WTC11 (cell line): ENCODE data around the gene CAVIN1. TPM values are rescaled to one million over a fixed set of nuclear protein-coding genes. Genes with fewer than 3 reads are reported as not detected.
"Not testable (repeated sequence)": the region's sequence is repeated elsewhere in the genome, so short reads cannot be mapped to it uniquely, and the experiment has no call there.

Experiments used
- ATAC-seq: fragments of 200-7000 bp; cut with Tn5 transposase; 2 replicates; pipeline ENCODE4 v1.10.0; 2021; ENCODE audit warnings: mild to moderate bottlenecking, moderate library complexity
- CTCF ChIA-PET: fragments of 300-600 bp; sonication (Branson Sonifier 250); formaldehyde crosslinking; loops from one replicate; lab custom pipeline; 2021; ENCODE audit warnings: antibody characterized with exemption; lab: Charles Lee
- POLR2A ChIA-PET: fragments of 350-600 bp; sonication (Branson Sonifier 250); formaldehyde crosslinking; loops from one replicate; lab custom pipeline; 2021; ENCODE audit warnings: antibody characterized with exemption; lab: Charles Lee
- DNase-seq: peaks from one replicate; pipeline ENCODE4 v3.0.0; 2021; ENCODE audit warnings: low spot score
- H3K27ac Mint-ChIP-seq: 2 replicates; pipeline ENCODE4 v1.8.0; 2021; ENCODE audit warnings: mixed read lengths
- H3K27me3 Mint-ChIP-seq: 2 replicates; pipeline ENCODE4 v1.8.0; 2021; ENCODE audit warnings: low read depth, mild to moderate bottlenecking, moderate library complexity, mixed read lengths
- H3K36me3 Mint-ChIP-seq: 2 replicates; pipeline ENCODE4 v1.8.0; 2021; ENCODE audit warnings: mixed read lengths
- H3K4me1 Mint-ChIP-seq: 2 replicates; pipeline ENCODE4 v1.8.0; 2022; ENCODE audit warnings: mixed read lengths
- H3K4me3 Mint-ChIP-seq: 2 replicates; pipeline ENCODE4 v1.8.0; 2021; ENCODE audit warnings: mild to moderate bottlenecking, moderate library complexity, mixed read lengths
- H3K9me3 Mint-ChIP-seq: 2 replicates; pipeline ENCODE4 v1.8.0; 2021; ENCODE audit warnings: mixed read lengths
- E2F4 ChIP-seq: sonication (generic); formaldehyde crosslinking; IDR thresholded peaks from 2 replicates; pipeline ENCODE4 v1.8.1; 2022; ENCODE audit warnings: low read depth, mild to moderate bottlenecking, moderate library complexity, missing genetic modification reagents, borderline replicate concordance
- ETV6 ChIP-seq: sonication (generic); formaldehyde crosslinking; IDR thresholded peaks from 2 replicates; pipeline ENCODE4 v1.8.1; 2022; ENCODE audit warnings: mild to moderate bottlenecking, missing genetic modification reagents
- FOXJ3 ChIP-seq: sonication (generic); formaldehyde crosslinking; IDR thresholded peaks from 2 replicates; pipeline ENCODE4 v1.9.0; 2021; ENCODE audit warnings: missing genetic modification reagents, mild to moderate bottlenecking, borderline replicate concordance
- FOXP1 ChIP-seq: sonication (generic); formaldehyde crosslinking; IDR thresholded peaks from 2 replicates; pipeline ENCODE4 v1.8.0; 2022; ENCODE audit warnings: missing genetic modification reagents, mild to moderate bottlenecking, moderate library complexity, borderline replicate concordance
- GRHL2 ChIP-seq: fragments of 250-450 bp; sonication (Bioruptor Pico); IDR thresholded peaks from 2 replicates; pipeline ENCODE4 v1.8.0; 2022; ENCODE audit warnings: mild to moderate bottlenecking, moderate library complexity; ENCODE audit not compliant: insufficient replicate concordance, severe bottlenecking
- MAX ChIP-seq: sonication (generic); formaldehyde crosslinking; IDR thresholded peaks from 2 replicates; pipeline ENCODE4 v1.8.0; 2022; ENCODE audit warnings: mild to moderate bottlenecking, missing genetic modification reagents
- MYBL2 ChIP-seq: sonication (generic); formaldehyde crosslinking; IDR thresholded peaks from 2 replicates; pipeline ENCODE4 v1.8.1; 2023; ENCODE audit warnings: mild to moderate bottlenecking, moderate library complexity, missing genetic modification reagents
- NFYB ChIP-seq: sonication (generic); formaldehyde crosslinking; conservative IDR thresholded peaks from 2 replicates; pipeline ENCODE4 v1.8.0; 2022; ENCODE audit warnings: low read depth, missing genetic modification reagents
- NR1H2 ChIP-seq: sonication (generic); formaldehyde crosslinking; IDR thresholded peaks from 2 replicates; pipeline ENCODE4 v1.9.0; 2021; ENCODE audit warnings: mild to moderate bottlenecking, moderate library complexity, missing genetic modification reagents
- NR3C1 ChIP-seq: sonication (generic); formaldehyde crosslinking; conservative IDR thresholded peaks from 2 replicates; pipeline ENCODE4 v1.8.1; 2023; ENCODE audit warnings: low read depth, mild to moderate bottlenecking, missing genetic modification reagents
- PRDM15 ChIP-seq: sonication (generic); formaldehyde crosslinking; IDR thresholded peaks from 2 replicates; pipeline ENCODE4 v1.8.0; 2022; ENCODE audit warnings: missing genetic modification reagents
- PREB ChIP-seq: sonication (generic); formaldehyde crosslinking; IDR thresholded peaks from 2 replicates; pipeline ENCODE4 v1.8.1; 2022; ENCODE audit warnings: mild to moderate bottlenecking, missing genetic modification reagents, moderate library complexity, borderline replicate concordance
- total RNA-seq: library from RNA; stranded (reverse); gene quantifications from 3 replicates; pipeline ENCODE4 v1.2.3, GENCODE V29; 2021
- TF ChIP-seq, protein P1 (sequence below): sonication (generic); formaldehyde crosslinking; IDR thresholded peaks from 2 replicates; pipeline ENCODE4 v1.8.1; 2023; ENCODE audit warnings: mild to moderate bottlenecking, missing genetic modification reagents
- TF ChIP-seq, protein P2 (sequence below): sonication (generic); formaldehyde crosslinking; IDR thresholded peaks from 2 replicates; pipeline ENCODE4 v1.8.1; 2023; ENCODE audit warnings: mild to moderate bottlenecking, missing genetic modification reagents, moderate library complexity

CAVIN1 gene
- total RNA-seq, 1 experiment from 2014 or later: 24.6 TPM

DNA sequence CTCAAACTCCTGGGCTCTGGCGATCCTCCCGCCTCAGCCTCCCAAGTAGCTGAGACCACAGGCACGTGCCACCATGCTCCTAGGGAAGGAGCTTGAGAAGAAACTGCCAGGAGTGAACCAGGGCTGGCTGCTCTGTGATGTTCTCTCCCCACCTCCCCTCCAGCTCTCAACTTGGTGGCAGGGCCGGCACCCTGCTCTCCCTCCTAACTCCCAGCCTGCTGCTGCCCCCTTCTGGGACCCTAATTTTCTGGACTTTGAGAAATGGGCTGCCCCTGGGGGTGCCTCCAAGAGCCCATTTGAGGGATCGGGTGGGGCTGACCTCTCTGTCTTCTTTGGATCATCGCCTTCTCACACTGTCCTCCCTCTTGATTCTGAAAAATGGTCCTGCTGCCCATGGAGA is 19.9 kb downstream of the CAVIN1 start:
- Mint-ChIP-seq H3K27ac (no peak overlapping the region), H3K4me1 (peaks cover 61% of the 10 kb centered on the region), H3K36me3 (no peaks in the 10 kb centered on the region), H3K27me3 (no peaks in the 10 kb centered on the region; the same call in 1 of the 2 replicates), H3K4me3 (no peak overlapping the region), H3K9me3 (no peaks in the 10 kb centered on the region)
- peak; percentile 14 for ATAC-seq
- POLR2A ChIA-PET: interaction anchor here (0.9 to 2.2 kb wide), 5 partner anchors 15 to 91 kb away, joined by 3 to 11 read pairs (median 4); partner anchors contain the start of gene STAT3
- CTCF ChIA-PET: interaction anchor here (0.6 to 7.2 kb wide), 49 partner anchors 11 to 283 kb away, joined by 3 to 196 read pairs (median 4); partner anchors contain the start of genes CAVIN1, GHDC, KCNH4 and STAT3
- peak; percentile 71 for DNase-seq
- 0 out of 2 replicates have a peak, but pooled peaks have one; percentile 26 for TF ChIP-seq ETV6 (CRISPR knock-in tag)
- TF ChIP-seq NR1H2 (CRISPR knock-in tag): no peak
- TF ChIP-seq, protein P1, sequence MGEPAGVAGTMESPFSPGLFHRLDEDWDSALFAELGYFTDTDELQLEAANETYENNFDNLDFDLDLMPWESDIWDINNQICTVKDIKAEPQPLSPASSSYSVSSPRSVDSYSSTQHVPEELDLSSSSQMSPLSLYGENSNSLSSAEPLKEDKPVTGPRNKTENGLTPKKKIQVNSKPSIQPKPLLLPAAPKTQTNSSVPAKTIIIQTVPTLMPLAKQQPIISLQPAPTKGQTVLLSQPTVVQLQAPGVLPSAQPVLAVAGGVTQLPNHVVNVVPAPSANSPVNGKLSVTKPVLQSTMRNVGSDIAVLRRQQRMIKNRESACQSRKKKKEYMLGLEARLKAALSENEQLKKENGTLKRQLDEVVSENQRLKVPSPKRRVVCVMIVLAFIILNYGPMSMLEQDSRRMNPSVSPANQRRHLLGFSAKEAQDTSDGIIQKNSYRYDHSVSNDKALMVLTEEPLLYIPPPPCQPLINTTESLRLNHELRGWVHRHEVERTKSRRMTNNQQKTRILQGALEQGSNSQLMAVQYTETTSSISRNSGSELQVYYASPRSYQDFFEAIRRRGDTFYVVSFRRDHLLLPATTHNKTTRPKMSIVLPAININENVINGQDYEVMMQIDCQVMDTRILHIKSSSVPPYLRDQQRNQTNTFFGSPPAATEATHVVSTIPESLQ: no peak
- TF ChIP-seq, protein P2, sequence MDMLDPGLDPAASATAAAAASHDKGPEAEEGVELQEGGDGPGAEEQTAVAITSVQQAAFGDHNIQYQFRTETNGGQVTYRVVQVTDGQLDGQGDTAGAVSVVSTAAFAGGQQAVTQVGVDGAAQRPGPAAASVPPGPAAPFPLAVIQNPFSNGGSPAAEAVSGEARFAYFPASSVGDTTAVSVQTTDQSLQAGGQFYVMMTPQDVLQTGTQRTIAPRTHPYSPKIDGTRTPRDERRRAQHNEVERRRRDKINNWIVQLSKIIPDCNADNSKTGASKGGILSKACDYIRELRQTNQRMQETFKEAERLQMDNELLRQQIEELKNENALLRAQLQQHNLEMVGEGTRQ (CRISPR knock-in tag): no peak
- TF ChIP-seq PRDM15 (CRISPR knock-in tag): no peak
- TF ChIP-seq MYBL2 (CRISPR knock-in tag): no peak
- TF ChIP-seq MAX (CRISPR knock-in tag): no peak

DNA sequence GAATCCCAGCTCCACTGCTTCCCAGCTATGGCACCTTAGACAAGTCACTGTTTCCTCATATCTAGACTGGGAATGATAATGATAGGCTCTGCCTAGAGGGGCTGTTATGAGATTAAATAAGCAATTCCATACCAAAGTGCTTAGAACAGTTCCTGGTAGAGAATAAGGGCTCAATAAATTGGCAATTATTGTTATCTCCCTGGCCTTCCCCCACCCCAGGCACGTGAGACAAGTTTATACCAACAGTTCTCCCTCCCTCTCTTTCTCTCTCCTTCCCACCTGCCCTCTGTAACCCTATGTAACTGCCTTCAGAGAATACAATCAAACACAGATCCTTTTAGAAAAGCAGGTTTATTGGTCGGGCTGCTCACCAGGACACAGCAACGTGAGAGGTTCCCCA is 20.9 kb downstream of the CAVIN1 start:
- no peak for ATAC-seq
- POLR2A ChIA-PET: interaction anchor here (0.9 to 2.2 kb wide), 4 partner anchors 14 to 90 kb away, joined by 4 to 11 read pairs (median 4); partner anchors contain the start of gene STAT3
- CTCF ChIA-PET: interaction anchor here (0.7 to 7.2 kb wide), 18 partner anchors 10 to 207 kb away, joined by 3 to 196 read pairs (median 6); partner anchors contain the start of genes CAVIN1, GHDC and STAT3
- H3K27ac Mint-ChIP-seq: peak overlapping the region; percentile 64
- H3K9me3 Mint-ChIP-seq: no peaks in the 10 kb centered on the region
- H3K27me3 Mint-ChIP-seq: no peaks in the 10 kb centered on the region; the same call in 1 of the 2 replicates
- H3K4me3 Mint-ChIP-seq: no peak overlapping the region
- TF ChIP-seq NFYB (CRISPR knock-in tag) (no peak), GRHL2 (CRISPR knock-in tag) (no peak), NR3C1 (CRISPR knock-in tag) (no peak), FOXJ3 (CRISPR knock-in tag) (no peak), PREB (CRISPR knock-in tag) (no peak), FOXP1 (CRISPR knock-in tag) (no peak), E2F4 (CRISPR knock-in tag) (no peak)
- no peak for DNase-seq
- no peaks in the 10 kb centered on the region for H3K36me3 Mint-ChIP-seq
- H3K4me1 Mint-ChIP-seq: peaks cover 52% of the 10 kb centered on the region

DNA sequence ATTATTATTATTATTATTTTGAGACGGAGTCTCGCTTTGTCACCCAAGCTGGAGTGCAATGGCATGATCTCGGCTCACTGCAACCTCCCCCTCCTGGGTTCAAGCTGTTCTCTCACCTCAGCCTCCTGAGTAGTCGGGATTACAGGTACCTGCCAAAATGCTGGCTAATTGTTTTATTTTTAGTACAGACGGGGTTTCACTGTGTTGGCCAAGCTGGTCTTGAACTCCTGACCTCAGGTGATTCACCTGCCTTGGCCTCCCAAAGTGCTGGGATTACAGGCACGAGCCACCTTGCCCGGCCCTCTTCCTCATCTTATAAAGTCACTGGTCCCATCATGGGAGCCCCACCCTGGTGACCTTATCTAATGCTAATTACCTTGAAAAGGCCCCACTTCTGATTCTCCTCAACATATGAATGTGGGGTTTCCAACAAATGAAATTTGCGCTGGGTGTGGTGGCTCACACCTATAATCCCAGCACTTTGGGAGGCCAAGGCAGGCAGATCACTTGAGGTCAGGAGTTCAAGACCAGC is 22.1 kb downstream of the CAVIN1 start:
- CTCF ChIA-PET: interaction anchor here (1.2 kb wide), 1 partner anchor 22 kb away, joined by 5 read pairs; the partner anchor contains the start of gene CAVIN1
- not testable (repeated sequence) for ATAC-seq, H3K4me3 Mint-ChIP-seq, DNase-seq, H3K9me3 Mint-ChIP-seq, H3K36me3 Mint-ChIP-seq, H3K27ac Mint-ChIP-seq, H3K27me3 Mint-ChIP-seq
- POLR2A ChIA-PET: interaction anchor here (1.5 kb wide), 1 partner anchor 13 kb away, joined by 5 read pairs; the partner anchor contains the start of gene STAT3
- H3K4me1 Mint-ChIP-seq: peaks cover 45% of the 10 kb centered on the region
